ENCODE results near the gene TCL1B. TPM values are rescaled to one million over a fixed set of nuclear protein-coding genes. Genes with fewer than 3 reads are reported as not detected.

Gene TCL1B
- total RNA-seq, 1 donor from 2014 or later = not detected

DNA sequence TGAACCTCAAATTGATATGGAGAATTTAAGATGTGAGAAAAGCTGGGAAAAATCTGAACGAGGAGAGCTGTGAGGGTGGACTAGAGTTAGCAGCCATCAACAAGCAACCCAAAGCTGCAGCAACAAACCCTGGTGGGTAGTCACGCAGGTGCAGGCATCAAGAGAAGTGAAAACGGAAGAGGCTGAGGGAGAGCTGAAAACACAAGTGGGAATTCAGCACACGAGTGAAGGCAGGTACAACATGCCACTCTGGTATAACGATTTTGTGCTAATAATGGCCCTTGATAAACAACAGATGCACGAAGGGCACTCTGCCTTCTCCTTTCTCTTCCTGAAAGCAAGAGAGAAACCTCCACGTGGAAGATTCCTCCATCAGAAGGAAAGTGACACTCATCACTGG, 11.5 kb downstream of the TCL1B start:
- Histone ChIP-seq H3K36me3 (no peaks in the 10 kb centered on the region), H3K4me1 (no peaks in the 10 kb centered on the region), H3K27me3 (no peaks in the 10 kb centered on the region), H3K27ac (no peak overlapping the region), H3K4me3 (no peak overlapping the region), H3K9me3 (no peaks in the 10 kb centered on the region)
- intact Hi-C loops (cut with DNase I) = no loop called here
- TF ChIP-seq, protein P1, sequence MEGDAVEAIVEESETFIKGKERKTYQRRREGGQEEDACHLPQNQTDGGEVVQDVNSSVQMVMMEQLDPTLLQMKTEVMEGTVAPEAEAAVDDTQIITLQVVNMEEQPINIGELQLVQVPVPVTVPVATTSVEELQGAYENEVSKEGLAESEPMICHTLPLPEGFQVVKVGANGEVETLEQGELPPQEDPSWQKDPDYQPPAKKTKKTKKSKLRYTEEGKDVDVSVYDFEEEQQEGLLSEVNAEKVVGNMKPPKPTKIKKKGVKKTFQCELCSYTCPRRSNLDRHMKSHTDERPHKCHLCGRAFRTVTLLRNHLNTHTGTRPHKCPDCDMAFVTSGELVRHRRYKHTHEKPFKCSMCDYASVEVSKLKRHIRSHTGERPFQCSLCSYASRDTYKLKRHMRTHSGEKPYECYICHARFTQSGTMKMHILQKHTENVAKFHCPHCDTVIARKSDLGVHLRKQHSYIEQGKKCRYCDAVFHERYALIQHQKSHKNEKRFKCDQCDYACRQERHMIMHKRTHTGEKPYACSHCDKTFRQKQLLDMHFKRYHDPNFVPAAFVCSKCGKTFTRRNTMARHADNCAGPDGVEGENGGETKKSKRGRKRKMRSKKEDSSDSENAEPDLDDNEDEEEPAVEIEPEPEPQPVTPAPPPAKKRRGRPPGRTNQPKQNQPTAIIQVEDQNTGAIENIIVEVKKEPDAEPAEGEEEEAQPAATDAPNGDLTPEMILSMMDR (IDR thresholded peaks at IDR 0.05) = no peak
- no peak for DNase-seq (ENCODE audit: low spot score in 2 of 2)

DNA sequence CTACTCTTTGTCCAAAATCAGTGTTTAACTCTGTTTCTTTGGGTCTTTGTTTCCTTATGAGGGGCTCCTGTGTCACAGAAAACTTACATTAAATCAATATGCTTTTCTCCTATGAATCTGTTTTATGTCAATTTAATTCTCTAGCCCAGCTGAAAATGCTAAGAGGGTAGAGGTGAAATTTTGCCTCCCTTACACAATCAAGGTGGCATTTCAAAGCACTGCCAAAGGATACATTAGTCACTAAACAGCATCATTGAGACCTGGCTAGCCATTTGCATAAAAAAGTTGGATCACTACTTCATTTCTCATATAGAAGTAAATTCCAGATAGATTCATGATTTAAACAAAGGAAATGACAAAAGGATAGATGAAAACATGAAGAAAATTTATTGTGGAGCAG, 12.1 kb downstream of the TCL1B start:
- Histone ChIP-seq H3K4me1 (no peaks in the 10 kb centered on the region), H3K36me3 (no peaks in the 10 kb centered on the region), H3K27me3 (no peaks in the 10 kb centered on the region), H3K27ac (no peak overlapping the region), H3K4me3 (no peak overlapping the region), H3K9me3 (no peaks in the 10 kb centered on the region)
- TF ChIP-seq, protein P1 (IDR thresholded peaks at IDR 0.05) = no peak
- intact Hi-C loops (cut with DNase I) = no loop called here
- DNase-seq (ENCODE audit: low spot score in 2 of 2) = no peak

DNA sequence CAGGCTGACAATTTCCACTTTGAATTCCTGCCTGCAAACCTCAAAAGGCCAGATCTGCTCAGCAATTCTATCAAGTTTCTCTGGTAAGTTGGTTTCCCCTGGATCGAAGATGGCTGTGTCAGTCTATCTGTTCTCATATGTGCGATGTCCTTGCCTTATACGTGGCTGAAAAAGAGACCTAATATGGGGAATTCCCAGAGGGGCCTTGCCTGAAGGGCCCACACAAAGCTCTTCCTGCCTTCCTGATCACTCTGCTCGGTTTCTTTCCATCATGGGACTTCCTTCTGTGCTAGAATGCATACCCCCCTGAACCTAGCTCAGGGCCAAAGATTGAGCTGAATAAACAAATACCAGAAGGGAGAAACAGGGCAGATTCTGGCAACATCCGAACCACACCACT, 13.2 kb downstream of the TCL1B start:
- Histone ChIP-seq H3K4me1 (no peaks in the 10 kb centered on the region), H3K4me3 (no peak overlapping the region), H3K36me3 (no peaks in the 10 kb centered on the region), H3K27ac (no peak overlapping the region), H3K9me3 (no peaks in the 10 kb centered on the region), H3K27me3 (no peaks in the 10 kb centered on the region)
- TF ChIP-seq, protein P1 (IDR thresholded peaks at IDR 0.05) = no peak
- intact Hi-C loops (cut with DNase I) = no loop called here
- no peak for DNase-seq (ENCODE audit: low spot score in 2 of 2)

DNA sequence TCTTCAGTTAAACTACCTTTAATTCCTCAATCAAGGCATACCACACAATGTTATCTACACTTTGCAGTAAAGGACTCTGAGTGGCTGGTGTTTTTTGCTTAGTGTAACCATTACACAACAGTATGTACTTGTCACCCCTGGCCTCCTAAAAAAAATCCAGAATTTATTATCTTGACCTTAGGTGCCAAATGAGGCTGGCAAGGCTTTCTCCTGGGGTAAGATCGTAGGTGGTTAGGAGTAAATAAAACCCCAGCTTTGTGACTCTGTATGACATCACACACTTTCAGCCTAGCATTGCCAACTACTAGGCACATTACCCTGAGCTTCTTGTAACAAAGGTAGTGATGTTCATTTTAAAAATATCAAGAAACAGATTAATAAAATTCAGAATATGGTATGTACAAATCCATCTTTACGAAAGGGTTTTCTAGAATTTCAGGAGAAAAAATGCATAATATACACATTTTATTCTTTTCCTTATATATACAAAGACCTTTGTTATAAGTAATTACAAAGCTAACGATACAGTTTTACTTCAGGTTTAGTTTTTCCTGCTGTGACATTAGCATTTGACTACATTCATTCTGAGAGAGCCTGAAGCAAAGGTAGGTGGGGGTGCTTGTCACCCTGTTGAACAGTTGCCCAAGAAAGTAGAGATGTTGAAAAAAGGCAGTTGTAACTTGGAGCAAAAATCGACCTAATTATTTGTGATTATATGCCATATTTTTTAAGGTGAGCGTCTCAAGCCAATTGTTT, 14.2 kb downstream of the TCL1B start:
- no peak overlapping the region for H3K27ac ChIP-seq
- no peaks in the 10 kb centered on the region for H3K9me3 ChIP-seq
- intact Hi-C loops (cut with DNase I) = no loop called here
- TF ChIP-seq, protein P1 (IDR thresholded peaks at IDR 0.05) = no peak
- DNase-seq (ENCODE audit: low spot score in 2 of 2) = no peak
- no peak overlapping the region for H3K4me3 ChIP-seq
- no peaks in the 10 kb centered on the region for H3K27me3 ChIP-seq
- no peaks in the 10 kb centered on the region for H3K4me1 ChIP-seq
- no peaks in the 10 kb centered on the region for H3K36me3 ChIP-seq

DNA sequence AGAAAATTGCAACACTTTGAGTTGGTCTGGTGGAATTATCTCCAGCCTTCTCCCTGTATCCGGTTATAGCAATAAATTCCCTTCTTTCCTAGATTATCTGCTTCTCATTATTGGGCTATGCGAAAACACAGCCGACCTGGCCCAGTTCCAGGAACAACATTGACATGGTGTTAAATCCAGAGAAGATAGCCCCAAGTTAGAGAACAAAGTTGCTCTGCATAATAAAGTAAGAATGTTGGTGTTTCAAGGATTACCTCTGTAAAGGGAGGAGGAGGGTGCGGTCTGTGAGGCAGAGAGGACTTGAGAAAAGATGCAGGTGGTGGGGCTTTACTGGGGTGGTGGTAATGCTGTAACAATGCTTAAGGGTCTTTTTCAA, 15.6 kb downstream of the TCL1B start:
- DNase-seq (ENCODE audit: low spot score in 2 of 2) = no peak
- no peaks in the 10 kb centered on the region for H3K27me3 ChIP-seq

More for the DNA sequence above, 15.6 kb downstream of the TCL1B start:
- H3K4me3 ChIP-seq = no peak overlapping the region
- H3K27ac ChIP-seq = no peak overlapping the region
- intact Hi-C loops (cut with DNase I) = no loop called here
- H3K36me3 ChIP-seq = no peaks in the 10 kb centered on the region
- no peaks in the 10 kb centered on the region for H3K4me1 ChIP-seq
- no peaks in the 10 kb centered on the region for H3K9me3 ChIP-seq
- TF ChIP-seq, protein P1 (IDR thresholded peaks at IDR 0.05) = no peak
